Neural progenitor cell (in vitro differentiated cells): ENCODE results near the gene RFX1. TPM values are rescaled to one million over a fixed set of nuclear protein-coding genes. Genes with fewer than 3 reads are reported as not detected.

Source experiments
- DNase-seq: peaks from one replicate; pipeline ENCODE4 v3.0.0-alpha.2; 2016; ENCODE audit warnings: low spot score
- H2AFZ ChIP-seq: fragments of 200-600 bp; sonication (generic); replicated peaks from 2 replicates; pipeline ENCODE4 v1.6.1; 2016; ENCODE audit warnings: antibody characterized with exemption
- H3F3A ChIP-seq: fragments of 200-600 bp; sonication (generic); 2 replicates; pipeline ENCODE4 v1.6.1; 2016; ENCODE audit warnings: antibody characterized with exemption, low read depth
- H3K27ac ChIP-seq: fragments of 200-600 bp; sonication (generic); 2 replicates; pipeline ENCODE4 v1.5.1; 2016; ENCODE audit warnings: mild to moderate bottlenecking
- H3K27me3 ChIP-seq: fragments of 200-600 bp; sonication (generic); 2 replicates; pipeline ENCODE4 v1.6.1; 2016; ENCODE audit warnings: mild to moderate bottlenecking, moderate library complexity
- H3K36me3 ChIP-seq: fragments of 200-600 bp; sonication (generic); 2 replicates; pipeline ENCODE4 v1.5.1; 2016
- H3K4me1 ChIP-seq: fragments of 200-600 bp; sonication (generic); 2 replicates; pipeline ENCODE4 v1.6.1; 2016; ENCODE audit warnings: mixed run types
- H3K4me2 ChIP-seq: fragments of 200-600 bp; sonication (generic); 2 replicates; pipeline ENCODE4 v1.6.1; 2016
- H3K4me3 ChIP-seq: fragments of 200-600 bp; sonication (generic); 2 replicates; pipeline ENCODE4 v1.5.1; 2016
- H3K79me2 ChIP-seq: fragments of 200-600 bp; sonication (generic); 2 replicates; pipeline ENCODE4 v1.6.1; 2016; ENCODE audit warnings: low read depth
- H3K9ac ChIP-seq: fragments of 200-600 bp; sonication (generic); 2 replicates; pipeline ENCODE4 v1.6.1; 2016
- H3K9me3 ChIP-seq: fragments of 200-600 bp; sonication (generic); 2 replicates; pipeline ENCODE4 v1.5.1; 2016; ENCODE audit warnings: low read depth
- H4K20me1 ChIP-seq: fragments of 200-600 bp; sonication (generic); 2 replicates; pipeline ENCODE4 v1.6.1; 2016; ENCODE audit warnings: low read depth
- H3K27ac Mint-ChIP-seq: 3 replicates; pipeline ENCODE4 v1.8.0; 2021; ENCODE audit warnings: mixed read lengths
- H3K27me3 Mint-ChIP-seq: 2 replicates; pipeline ENCODE4 v1.8.0; 2022; ENCODE audit warnings: low read depth, mild to moderate bottlenecking, inconsistent platforms, moderate library complexity, mixed read lengths; ENCODE audit not compliant: insufficient read depth
- H3K36me3 Mint-ChIP-seq: 3 replicates; pipeline ENCODE4 v1.8.0; 2021; ENCODE audit warnings: mixed read lengths
- H3K4me1 Mint-ChIP-seq: 3 replicates; pipeline ENCODE4 v1.8.0; 2021; ENCODE audit warnings: mixed read lengths
- H3K4me3 Mint-ChIP-seq: 3 replicates; pipeline ENCODE4 v1.8.0; 2021; ENCODE audit warnings: mild to moderate bottlenecking, moderate library complexity, mixed read lengths
- H3K9me3 Mint-ChIP-seq: 3 replicates; pipeline ENCODE4 v1.8.0; 2020; ENCODE audit warnings: mixed read lengths
- CTCF ChIP-seq: fragments of 200-600 bp; sonication (generic); IDR thresholded peaks from 2 replicates; pipeline ENCODE4 v1.5.1; 2017; ENCODE audit warnings: antibody characterized with exemption, mild to moderate bottlenecking
- EZH2 ChIP-seq: fragments of 200-600 bp; sonication (generic); IDR thresholded peaks from 2 replicates; pipeline ENCODE4 v1.6.1; 2017; ENCODE audit warnings: antibody characterized with exemption, mild to moderate bottlenecking, moderate library complexity
- EZH2phosphoT487 ChIP-seq: fragments of 200-600 bp; sonication (generic); IDR thresholded peaks from 2 replicates; pipeline ENCODE4 v1.6.1; 2017; ENCODE audit warnings: antibody characterized with exemption
- total RNA-seq: library from RNA; depleted of rRNA; stranded (reverse); fragments of >200 nt; gene quantifications from 2 replicates; pipeline ENCODE4 v1.2.3, GENCODE V29; 2015; ENCODE audit warnings: low replicate concordance

RFX1 gene
- total RNA-seq, 1 donor from 2014 or later: 1.0 TPM

DNA sequence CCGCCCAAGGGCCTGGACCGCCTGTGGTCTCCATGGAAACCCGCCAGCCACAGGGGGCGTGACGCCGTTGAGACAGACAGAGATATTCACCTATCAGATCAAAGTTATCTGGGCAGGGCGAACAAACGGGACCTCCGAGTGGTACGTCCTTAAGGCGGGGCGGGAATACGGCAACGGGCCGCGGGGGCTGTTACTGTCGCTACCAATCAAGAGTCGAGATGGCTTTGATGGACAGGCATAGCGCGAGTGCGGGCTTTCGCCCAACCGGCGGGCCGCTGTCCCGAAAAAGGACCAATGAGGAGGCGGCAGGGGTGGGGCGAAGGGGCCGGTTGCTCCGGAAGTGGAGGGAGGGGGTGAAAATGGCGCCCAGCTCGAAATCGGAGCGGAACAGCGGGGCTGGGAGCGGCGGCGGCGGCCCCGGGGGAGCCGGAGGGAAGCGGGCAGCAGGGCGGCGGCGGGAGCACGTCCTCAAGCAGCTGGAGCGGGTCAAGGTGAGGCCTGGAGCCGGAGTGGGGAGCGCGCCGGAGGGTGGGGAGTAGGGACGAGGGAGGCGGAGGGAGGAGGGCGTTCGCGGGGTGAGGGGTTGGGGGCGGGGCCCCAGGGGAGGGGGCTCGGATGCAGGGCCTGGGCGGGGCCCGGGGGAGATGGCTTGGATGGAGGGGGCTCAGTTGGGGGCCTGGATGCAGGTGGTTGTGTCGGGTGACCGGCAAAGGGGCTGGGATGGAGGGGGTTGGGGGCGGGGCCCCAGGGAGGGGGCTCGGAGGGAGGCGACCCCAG lies 53.8 kb downstream of the RFX1 start, which contains the start of gene DCAF15:
DCAF15 (plus strand) TSS at position 356 of the 777 bp plus-strand sequence; CDS start at position 360, 4 bp downstream.
- H2AFZ ChIP-seq: peak within 1 kb of the TSS; percentile 83

GRCh38 chr19:13951799-13952153 lies 54.3 kb downstream of the RFX1 start:
- no peaks in the 10 kb centered on the region for H3K36me3 ChIP-seq
- H3K27ac ChIP-seq: no peak overlapping the region
- H3K9ac ChIP-seq: no peak overlapping the region
- peaks cover 25% of the 10 kb centered on the region for H4K20me1 ChIP-seq
- H3K4me2 ChIP-seq: peak overlapping the region; percentile 67
- H3K4me1 ChIP-seq: peaks cover 6% of the 10 kb centered on the region
- H3F3A ChIP-seq: peaks cover 4% of the 10 kb centered on the region
- TF ChIP-seq EZH2phosphoT487 (no peak), EZH2 (no peak), CTCF (no peak)
- peaks cover 8% of the 10 kb centered on the region for H3K27me3 Mint-ChIP-seq
- no peaks in the 10 kb centered on the region for H3K9me3 ChIP-seq
- H3K27me3 ChIP-seq: no peaks in the 10 kb centered on the region
- H3K9me3 Mint-ChIP-seq: no peaks in the 10 kb centered on the region
- H3K79me2 ChIP-seq: peaks cover 28% of the 10 kb centered on the region
- peak overlapping the region; percentile 94 for H3K4me3 Mint-ChIP-seq
- H3K27ac Mint-ChIP-seq: peak overlapping the region; percentile 96
- peaks cover 4% of the 10 kb centered on the region for H3K36me3 Mint-ChIP-seq
- peak overlapping the region; percentile 83 for H2AFZ ChIP-seq
- peaks cover 7% of the 10 kb centered on the region for H3K4me1 Mint-ChIP-seq
- H3K4me3 ChIP-seq: peak overlapping the region; percentile 40
- DNase-seq: no peak

More for the DNA sequence above, 53.8 kb downstream of the RFX1 start, which contains the start of gene DCAF15:
- Histone ChIP-seq H3K27me3 (no peaks in the 10 kb centered on the region), H3K36me3 (no peaks in the 10 kb centered on the region), H4K20me1 (peaks cover 25% of the 10 kb centered on the region), H3K4me2 (peak within 1 kb of the TSS; percentile 90), H3K4me3 (peak within 1 kb of the TSS; percentile 93), H3K9me3 (no peaks in the 10 kb centered on the region), H3K27ac (peak within 1 kb of the TSS; percentile 94), H3K79me2 (peaks cover 28% of the 10 kb centered on the region), H3K9ac (peak within 1 kb of the TSS; percentile 90), H3F3A (peaks cover 4% of the 10 kb centered on the region), H3K4me1 (peaks cover 6% of the 10 kb centered on the region)
- TF ChIP-seq CTCF: no peak
- TF ChIP-seq EZH2: no peak
- TF ChIP-seq EZH2phosphoT487: no peak
- Mint-ChIP-seq H3K36me3 (peaks cover 6% of the 10 kb centered on the region), H3K4me1 (peaks cover 7% of the 10 kb centered on the region), H3K4me3 (peak within 1 kb of the TSS; percentile 94), H3K9me3 (no peaks in the 10 kb centered on the region), H3K27ac (peak within 1 kb of the TSS; percentile 96), H3K27me3 (peaks cover 8% of the 10 kb centered on the region)
- DNase-seq: peak; percentile 100

GRCh38 chr19:13951043-13951442 lies 55.1 kb downstream of the RFX1 start:
- Histone ChIP-seq H3K27ac (no peak overlapping the region), H3K36me3 (no peaks in the 10 kb centered on the region), H3K4me3 (no peak overlapping the region), H3K9me3 (no peaks in the 10 kb centered on the region), H3K27me3 (no peaks in the 10 kb centered on the region), H2AFZ (no peak overlapping the region), H3F3A (peaks cover 4% of the 10 kb centered on the region), H3K79me2 (peaks cover 28% of the 10 kb centered on the region), H3K4me1 (peaks cover 6% of the 10 kb centered on the region), H3K4me2 (no peak overlapping the region), H4K20me1 (peaks cover 25% of the 10 kb centered on the region), H3K9ac (no peak overlapping the region)
- Mint-ChIP-seq H3K27me3 (peaks cover 8% of the 10 kb centered on the region), H3K4me3 (no peak overlapping the region), H3K4me1 (peaks cover 7% of the 10 kb centered on the region), H3K27ac (no peak overlapping the region), H3K36me3 (peaks cover 4% of the 10 kb centered on the region), H3K9me3 (no peaks in the 10 kb centered on the region)
- DNase-seq: no peak
- no peak for TF ChIP-seq EZH2
- no peak for TF ChIP-seq EZH2phosphoT487
- TF ChIP-seq CTCF: no peak
